Nephron (organoid): Measurements from ENCODE around the gene DROSHA.

Experiments used
- H3K27ac Mint-ChIP-seq, 3 experiments: 2 replicates each; pipeline ENCODE4 v1.8.0; 2020; ENCODE audit warnings: mixed read lengths in 3 of 3, mild to moderate bottlenecking in 2 of 3, moderate library complexity in 1 of 3
- H3K27me3 Mint-ChIP-seq: 2 replicates; pipeline ENCODE4 v1.8.0; 2021; ENCODE audit warnings: low read depth, mild to moderate bottlenecking, moderate library complexity, mixed read lengths
- H3K36me3 Mint-ChIP-seq: 2 replicates; pipeline ENCODE4 v1.8.0; 2020; ENCODE audit warnings: low read depth, mixed read lengths
- H3K4me1 Mint-ChIP-seq: 2 replicates; pipeline ENCODE4 v1.8.0; 2020; ENCODE audit warnings: mixed read lengths
- H3K4me3 Mint-ChIP-seq, 3 experiments: 2 replicates each; pipeline ENCODE4 v1.8.0; 2020; ENCODE audit warnings: mild to moderate bottlenecking in 3 of 3, mixed read lengths in 3 of 3, moderate library complexity in 2 of 3
- H3K9me3 Mint-ChIP-seq: 2 replicates; pipeline ENCODE4 v1.8.0; 2020; ENCODE audit warnings: mixed read lengths
- CTCF ChIP-seq, 3 experiments: fragments of 200-600 bp; sonication (generic); IDR thresholded peaks; one replicate each; pipeline ENCODE4 v1.5.0; 2021; ENCODE audit warnings: antibody characterized with exemption in 3 of 3; ENCODE audit not compliant: unreplicated experiment in 3 of 3

Gene DROSHA

DNA sequence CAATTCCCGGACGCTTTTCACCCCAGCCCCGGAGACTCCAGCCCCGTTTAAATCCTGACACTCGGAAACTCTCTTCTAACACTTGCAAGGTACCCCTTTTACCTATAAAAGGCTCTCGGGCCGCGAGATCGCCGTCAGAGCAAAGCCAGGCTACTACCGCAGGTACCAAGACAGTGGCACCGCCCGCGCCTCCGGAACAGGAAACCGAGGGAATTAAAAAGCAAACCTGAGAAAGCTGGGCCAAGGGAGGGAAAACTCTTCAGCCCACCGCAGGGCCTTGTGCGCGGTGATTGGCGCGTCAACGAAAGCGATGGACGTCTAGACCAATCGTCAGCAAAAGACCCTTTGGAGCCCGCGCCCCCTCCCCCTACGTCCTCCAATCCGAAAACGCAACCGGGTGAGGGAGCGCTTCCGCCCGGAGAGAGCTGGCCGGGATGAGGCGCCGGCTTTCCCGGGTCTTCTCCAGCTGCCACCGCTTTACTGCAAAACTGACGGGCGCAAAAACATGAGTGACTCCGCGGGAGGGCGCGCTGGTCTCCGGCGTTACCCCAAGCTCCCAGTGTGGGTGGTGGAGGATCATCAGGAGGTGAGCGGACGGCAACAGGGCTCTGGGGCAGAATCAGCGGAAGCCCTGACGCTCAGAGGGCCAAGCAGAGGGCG lies at the start of gene DROSHA, which contains the start of gene C5orf22:
DROSHA (minus strand) TSS at position 206 of the 660 bp plus-strand sequence. CDS start 3,034 bp downstream, outside the sequence.
C5orf22 (plus strand) TSS at position 414 of the 660 bp plus-strand sequence; CDS start at position 506, 92 bp downstream.
- no peaks in the 10 kb centered on the region for H3K9me3 Mint-ChIP-seq
- TF ChIP-seq CTCF (IDR thresholded peaks at IDR 0.05; ENCODE audit: unreplicated experiment in 3 of 3) = no peak
- H3K27me3 Mint-ChIP-seq = no peaks in the 10 kb centered on the region
- peak within 1 kb of the TSS; percentile 90 to 98 (median 98) for H3K27ac Mint-ChIP-seq
- H3K4me1 Mint-ChIP-seq = peaks cover 35% of the 10 kb centered on the region
- H3K4me3 Mint-ChIP-seq = peak within 1 kb of the TSS; percentile 99 to 100 (median 100)
- H3K36me3 Mint-ChIP-seq = peaks cover 55% of the 10 kb centered on the region

- Mint-ChIP-seq H3K4me1 (no peaks in the 10 kb centered on the region), H3K9me3 (peaks cover 6% of the 10 kb centered on the region), H3K36me3 (no peaks in the 10 kb centered on the region), H3K4me3 (no peak overlapping the region), H3K27ac (no peak overlapping the region), H3K27me3 (peaks cover 8% of the 10 kb centered on the region)
- no peak for TF ChIP-seq CTCF (IDR thresholded peaks at IDR 0.05; ENCODE audit: unreplicated experiment in 3 of 3)
Observed at GRCh38 chr5:31579558-31579957, 47.7 kb upstream of the DROSHA start.

DNA sequence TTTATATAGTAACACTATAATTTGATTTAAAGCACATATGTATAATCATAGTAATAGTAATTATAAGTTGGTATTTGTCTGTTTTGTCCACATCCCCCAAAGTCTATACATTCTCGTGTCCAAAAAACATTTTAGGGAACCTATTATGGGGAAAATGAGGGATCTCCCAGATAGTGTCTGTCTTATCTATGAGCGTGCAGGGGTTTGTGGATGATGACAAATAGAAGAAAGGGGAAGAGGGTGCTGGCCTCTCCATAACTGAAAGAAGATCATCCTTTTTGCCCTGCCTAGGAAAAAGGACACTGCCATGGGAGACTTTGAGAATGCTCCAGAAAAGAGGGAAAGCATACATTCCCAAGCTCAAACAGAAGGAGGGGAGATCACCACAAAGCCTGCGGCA lies 45.5 kb upstream of the DROSHA start:
- Mint-ChIP-seq H3K4me1 (no peaks in the 10 kb centered on the region), H3K27me3 (peaks cover 8% of the 10 kb centered on the region), H3K36me3 (no peaks in the 10 kb centered on the region), H3K4me3 (no peak overlapping the region), H3K27ac (no peak overlapping the region), H3K9me3 (peaks cover under 1% of the 10 kb centered on the region)
- TF ChIP-seq CTCF (IDR thresholded peaks at IDR 0.05; ENCODE audit: unreplicated experiment in 3 of 3) = no peak

DNA sequence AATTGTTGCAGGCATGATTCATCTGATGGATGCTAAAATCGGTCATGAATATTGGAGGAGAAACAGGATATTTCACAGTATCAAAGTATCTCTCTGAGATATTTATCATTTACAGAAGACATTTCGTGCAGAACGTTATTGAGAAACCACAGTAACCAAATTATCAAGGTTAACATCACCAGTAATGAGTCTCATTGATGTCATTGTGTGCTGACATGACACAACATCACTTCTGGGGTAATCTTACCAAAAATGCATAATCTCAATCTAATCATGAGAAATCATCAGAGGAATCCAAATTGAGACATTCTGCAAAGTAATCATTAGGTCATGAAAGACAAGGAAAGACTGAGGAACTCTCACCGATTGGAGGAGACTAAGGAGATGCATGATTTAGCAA lies 42.9 kb upstream of the DROSHA start:
- no peak overlapping the region for H3K4me3 Mint-ChIP-seq
- peaks cover 3% of the 10 kb centered on the region for H3K27me3 Mint-ChIP-seq
- no peaks in the 10 kb centered on the region for H3K9me3 Mint-ChIP-seq
- H3K4me1 Mint-ChIP-seq = no peaks in the 10 kb centered on the region
- no peaks in the 10 kb centered on the region for H3K36me3 Mint-ChIP-seq
- H3K27ac Mint-ChIP-seq = no peak overlapping the region
- no peak for TF ChIP-seq CTCF (IDR thresholded peaks at IDR 0.05; ENCODE audit: unreplicated experiment in 3 of 3)

GRCh38 chr5:31573494-31574142 lies 41.7 kb upstream of the DROSHA start:
- Mint-ChIP-seq H3K4me3 (no peak overlapping the region), H3K27ac (no peak overlapping the region), H3K4me1 (no peaks in the 10 kb centered on the region), H3K9me3 (no peaks in the 10 kb centered on the region), H3K27me3 (peaks cover 3% of the 10 kb centered on the region), H3K36me3 (no peaks in the 10 kb centered on the region)
- no peak for TF ChIP-seq CTCF (IDR thresholded peaks at IDR 0.05; ENCODE audit: unreplicated experiment in 3 of 3)
